Liver (tissue), 9 donors: ENCODE measurements around the gene ADIG. TPM values are rescaled to one million over a fixed set of nuclear protein-coding genes. Genes with fewer than 3 reads are reported as not detected.
A peak's percentile ranks its signal among the peaks of the same experiment; 100 is the strongest.
"Not testable (repeated sequence)": the region's sequence is repeated elsewhere in the genome, so short reads cannot be mapped to it uniquely, and the experiment has no call there.

Experiments used
- DNase-seq: peaks from one replicate; pipeline ENCODE4 v3.0.0-alpha.2; 2017; ENCODE audit warnings: low spot score
- H3K27ac ChIP-seq, 2 donors: one replicate each; pipeline ENCODE4 v1.7.0; 2013; ENCODE audit warnings: inconsistent platforms in 2 of 2, low read length in 2 of 2, control low read depth in 1 of 2, low read depth in 1 of 2, mild to moderate bottlenecking in 1 of 2
- H3K27me3 ChIP-seq, 4 donors: one replicate each; pipeline versions ENCODE4 v1.6.1 to v1.7.0; 2013; ENCODE audit warnings: low read length in 3 of 4, inconsistent platforms in 1 of 4, mild to moderate bottlenecking in 1 of 4, moderate library complexity in 1 of 4; ENCODE audit not compliant: control insufficient read depth in 4 of 4, insufficient read depth in 4 of 4
- H3K36me3 ChIP-seq, 4 donors: one replicate each; pipeline versions ENCODE4 v1.6.1 to v1.7.0; 2013; ENCODE audit warnings: low read length in 3 of 4, mild to moderate bottlenecking in 3 of 4, low read depth in 1 of 4, moderate library complexity in 1 of 4; ENCODE audit not compliant: control insufficient read depth in 4 of 4, insufficient read depth in 3 of 4
- H3K4me1 ChIP-seq, 4 donors: one replicate each; pipeline versions ENCODE4 v1.6.1 to v1.7.0; 2013; ENCODE audit warnings: low read length in 3 of 4, mild to moderate bottlenecking in 3 of 4, moderate library complexity in 1 of 4; ENCODE audit not compliant: control insufficient read depth in 4 of 4, insufficient read depth in 4 of 4
- H3K4me3 ChIP-seq, 3 donors: one replicate each; pipeline versions ENCODE4 v1.6.1 to v1.7.0; 2013; ENCODE audit warnings: low read length in 3 of 3, control low read depth in 1 of 3, low read depth in 1 of 3, mild to moderate bottlenecking in 1 of 3
- H3K9ac ChIP-seq, 2 donors: one replicate each; pipeline ENCODE4 v1.7.0; 2013; ENCODE audit warnings: low read length in 2 of 2, mild to moderate bottlenecking in 2 of 2, moderate library complexity in 2 of 2, control low read depth in 1 of 2, low read depth in 1 of 2
- H3K9me3 ChIP-seq, 4 donors: one replicate each; pipeline versions ENCODE4 v1.6.1 to v1.7.0; 2013; ENCODE audit warnings: low read length in 3 of 4; ENCODE audit not compliant: control insufficient read depth in 4 of 4
- EGR1 ChIP-seq, 2 donors: IDR thresholded peaks; 2 replicates each; pipeline ENCODE4 v1.6.1; 2016 to 2018; ENCODE audit warnings: antibody characterized with exemption in 2 of 2, low read depth in 2 of 2
- FOXA1 ChIP-seq: IDR thresholded peaks from 2 replicates; pipeline ENCODE4 v1.6.1; 2016; ENCODE audit warnings: antibody characterized with exemption
- FOXA2 ChIP-seq: IDR thresholded peaks from 2 replicates; pipeline ENCODE4 v1.6.1; 2016; ENCODE audit warnings: antibody characterized with exemption
- GABPA ChIP-seq, 2 donors: IDR thresholded peaks in 1 of 2; conservative IDR thresholded peaks in 1 of 2; 2 replicates each; pipeline ENCODE4 v1.6.1; 2016; ENCODE audit warnings: antibody characterized with exemption in 2 of 2, mild to moderate bottlenecking in 1 of 2, moderate library complexity in 1 of 2
- HNF4A ChIP-seq, 2 donors: conservative IDR thresholded peaks; 2 replicates each; pipeline ENCODE4 v1.6.1; 2016; ENCODE audit warnings: antibody characterized with exemption in 2 of 2, mild to moderate bottlenecking in 2 of 2
- HNF4G ChIP-seq: IDR thresholded peaks from 2 replicates; pipeline ENCODE4 v1.6.1; 2016; ENCODE audit warnings: antibody characterized with exemption
- JUND ChIP-seq, 2 donors: IDR thresholded peaks; 2 replicates each; pipeline ENCODE4 v1.6.1; 2016; ENCODE audit warnings: antibody characterized with exemption in 2 of 2
- NR2F2 ChIP-seq: IDR thresholded peaks from 2 replicates; pipeline ENCODE4 v1.6.1; 2016; ENCODE audit warnings: antibody characterized with exemption
- SP1 ChIP-seq: IDR thresholded peaks from 2 replicates; pipeline ENCODE4 v1.6.1; 2018; ENCODE audit warnings: antibody characterized with exemption, mild to moderate bottlenecking
- YY1 ChIP-seq: IDR thresholded peaks from 2 replicates; pipeline ENCODE4 v1.6.1; 2016; ENCODE audit warnings: antibody characterized with exemption, mild to moderate bottlenecking
- WGBS: extraction: QIAGEN DNeasy Blood & Tissue Kit; methylation state at CpG from one replicate; pipeline ENCODE4 v1.1.7; 2013; 5-methylcytosine and 5-hydroxymethylcytosine counted together
- polyA plus RNA-seq, 2 donors: library from polyadenylated mRNA; stranded (reverse) in 1 of 2; unstranded in 1 of 2; fragments of 200-250 nt in 1 of 2; fragments of >200 nt in 1 of 2; fragmentation: Nextera tagmentation in 1 of 2; extraction: Ambion mirVana in 1 of 2; gene quantifications; one replicate each; pipeline versions ENCODE4 v1.2.1 to v1.2.3, GENCODE V29; 2013 to 2015
- total RNA-seq, 2 donors: library from RNA; depleted of rRNA; stranded (reverse); fragments of >200 nt; gene quantifications; one replicate each; pipeline ENCODE4 v1.2.3, GENCODE V29; 2014
- TF ChIP-seq, protein P1 (sequence below): IDR thresholded peaks from 2 replicates; pipeline ENCODE4 v1.6.1; 2016; ENCODE audit warnings: antibody characterized with exemption
- TF ChIP-seq, protein P2 (sequence below): IDR thresholded peaks from 2 replicates; pipeline ENCODE4 v1.6.1; 2016; ENCODE audit warnings: antibody characterized with exemption
- TF ChIP-seq, protein P3 (sequence below): IDR thresholded peaks from 2 replicates; pipeline ENCODE4 v1.6.1; 2016; ENCODE audit warnings: antibody characterized with exemption, mild to moderate bottlenecking
- donor health status: healthy.
- donor health status: healthy.
- donor health status: healthy.
- donor health status: healthy.
- donor health status: healthy.

Gene ADIG
- total and polyA plus RNA-seq, 4 donors, result not detected

DNA sequence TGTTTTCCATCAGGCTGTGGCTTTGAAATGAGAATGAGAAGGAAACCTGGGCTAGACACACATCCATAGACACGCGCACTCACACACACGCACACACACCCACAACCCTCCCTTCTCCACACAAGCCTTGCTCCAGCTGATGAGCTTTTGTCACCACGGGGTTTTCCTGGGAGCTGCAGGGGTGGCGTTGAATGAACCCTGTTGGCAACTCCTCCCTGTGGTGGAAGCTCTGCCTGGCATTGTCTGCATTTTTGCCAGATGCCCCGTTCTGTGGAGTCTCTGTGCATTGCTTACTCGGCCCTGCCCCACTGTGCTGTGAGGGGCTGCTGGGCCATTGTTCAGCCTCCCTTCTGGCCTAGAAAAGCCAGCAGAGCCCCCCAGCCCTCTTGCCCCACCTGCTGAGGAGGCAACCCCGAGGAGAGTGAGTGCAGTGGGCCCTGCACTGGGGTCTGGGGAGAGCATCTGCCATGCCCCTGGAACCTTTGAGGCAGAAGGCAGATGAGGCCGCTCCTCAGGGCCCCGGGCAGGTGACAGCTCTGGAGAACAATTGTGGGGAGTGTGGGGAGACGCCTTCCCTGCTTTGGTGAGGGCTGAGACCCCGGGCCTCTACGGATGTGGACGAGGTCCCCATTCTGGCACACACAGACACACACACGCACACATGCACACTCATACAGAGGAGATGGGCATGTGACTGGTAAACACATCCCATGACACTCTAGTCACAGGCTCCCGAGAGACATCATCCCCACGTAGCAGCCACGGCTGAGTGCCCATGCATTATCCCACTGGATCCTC, 9.9 kb downstream of the ADIG start:
- Histone ChIP-seq H3K4me1 (peaks cover 0 to 2% (median under 1%) of the 10 kb centered on the region in 4 donors), H3K9me3 (no peaks in the 10 kb centered on the region), H3K27ac (no peak overlapping the region), H3K36me3 (no peaks in the 10 kb centered on the region), H3K4me3 (no peak overlapping the region), H3K9ac (no peak overlapping the region), H3K27me3 (no peaks in the 10 kb centered on the region)
- TF ChIP-seq HNF4G (no peak), FOXA2 (no peak), YY1 (no peak), FOXA1 (no peak), GABPA (IDR thresholded peaks at IDR 0.05 in 1 of 2, conservative IDR thresholded peaks at IDR 0.05 in 1 of 2) (no peak), HNF4A (conservative IDR thresholded peaks at IDR 0.05) (no peak), EGR1 (IDR thresholded peaks at IDR 0.05; ENCODE audit: low read depth in 2 of 2) (no peak), SP1 (no peak), NR2F2 (no peak), JUND (IDR thresholded peaks at IDR 0.05) (no peak)
- TF ChIP-seq, protein P1, sequence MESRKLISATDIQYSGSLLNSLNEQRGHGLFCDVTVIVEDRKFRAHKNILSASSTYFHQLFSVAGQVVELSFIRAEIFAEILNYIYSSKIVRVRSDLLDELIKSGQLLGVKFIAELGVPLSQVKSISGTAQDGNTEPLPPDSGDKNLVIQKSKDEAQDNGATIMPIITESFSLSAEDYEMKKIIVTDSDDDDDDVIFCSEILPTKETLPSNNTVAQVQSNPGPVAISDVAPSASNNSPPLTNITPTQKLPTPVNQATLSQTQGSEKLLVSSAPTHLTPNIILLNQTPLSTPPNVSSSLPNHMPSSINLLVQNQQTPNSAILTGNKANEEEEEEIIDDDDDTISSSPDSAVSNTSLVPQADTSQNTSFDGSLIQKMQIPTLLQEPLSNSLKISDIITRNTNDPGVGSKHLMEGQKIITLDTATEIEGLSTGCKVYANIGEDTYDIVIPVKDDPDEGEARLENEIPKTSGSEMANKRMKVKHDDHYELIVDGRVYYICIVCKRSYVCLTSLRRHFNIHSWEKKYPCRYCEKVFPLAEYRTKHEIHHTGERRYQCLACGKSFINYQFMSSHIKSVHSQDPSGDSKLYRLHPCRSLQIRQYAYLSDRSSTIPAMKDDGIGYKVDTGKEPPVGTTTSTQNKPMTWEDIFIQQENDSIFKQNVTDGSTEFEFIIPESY, result no peak
- TF ChIP-seq, protein P2, sequence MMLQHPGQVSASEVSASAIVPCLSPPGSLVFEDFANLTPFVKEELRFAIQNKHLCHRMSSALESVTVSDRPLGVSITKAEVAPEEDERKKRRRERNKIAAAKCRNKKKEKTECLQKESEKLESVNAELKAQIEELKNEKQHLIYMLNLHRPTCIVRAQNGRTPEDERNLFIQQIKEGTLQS, result no peak
- TF ChIP-seq, protein P3, sequence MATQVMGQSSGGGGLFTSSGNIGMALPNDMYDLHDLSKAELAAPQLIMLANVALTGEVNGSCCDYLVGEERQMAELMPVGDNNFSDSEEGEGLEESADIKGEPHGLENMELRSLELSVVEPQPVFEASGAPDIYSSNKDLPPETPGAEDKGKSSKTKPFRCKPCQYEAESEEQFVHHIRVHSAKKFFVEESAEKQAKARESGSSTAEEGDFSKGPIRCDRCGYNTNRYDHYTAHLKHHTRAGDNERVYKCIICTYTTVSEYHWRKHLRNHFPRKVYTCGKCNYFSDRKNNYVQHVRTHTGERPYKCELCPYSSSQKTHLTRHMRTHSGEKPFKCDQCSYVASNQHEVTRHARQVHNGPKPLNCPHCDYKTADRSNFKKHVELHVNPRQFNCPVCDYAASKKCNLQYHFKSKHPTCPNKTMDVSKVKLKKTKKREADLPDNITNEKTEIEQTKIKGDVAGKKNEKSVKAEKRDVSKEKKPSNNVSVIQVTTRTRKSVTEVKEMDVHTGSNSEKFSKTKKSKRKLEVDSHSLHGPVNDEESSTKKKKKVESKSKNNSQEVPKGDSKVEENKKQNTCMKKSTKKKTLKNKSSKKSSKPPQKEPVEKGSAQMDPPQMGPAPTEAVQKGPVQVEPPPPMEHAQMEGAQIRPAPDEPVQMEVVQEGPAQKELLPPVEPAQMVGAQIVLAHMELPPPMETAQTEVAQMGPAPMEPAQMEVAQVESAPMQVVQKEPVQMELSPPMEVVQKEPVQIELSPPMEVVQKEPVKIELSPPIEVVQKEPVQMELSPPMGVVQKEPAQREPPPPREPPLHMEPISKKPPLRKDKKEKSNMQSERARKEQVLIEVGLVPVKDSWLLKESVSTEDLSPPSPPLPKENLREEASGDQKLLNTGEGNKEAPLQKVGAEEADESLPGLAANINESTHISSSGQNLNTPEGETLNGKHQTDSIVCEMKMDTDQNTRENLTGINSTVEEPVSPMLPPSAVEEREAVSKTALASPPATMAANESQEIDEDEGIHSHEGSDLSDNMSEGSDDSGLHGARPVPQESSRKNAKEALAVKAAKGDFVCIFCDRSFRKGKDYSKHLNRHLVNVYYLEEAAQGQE, result no peak
- 88% methylated on average over 18 of the region's 18 CpGs for WGBS
- no peak for DNase-seq

DNA sequence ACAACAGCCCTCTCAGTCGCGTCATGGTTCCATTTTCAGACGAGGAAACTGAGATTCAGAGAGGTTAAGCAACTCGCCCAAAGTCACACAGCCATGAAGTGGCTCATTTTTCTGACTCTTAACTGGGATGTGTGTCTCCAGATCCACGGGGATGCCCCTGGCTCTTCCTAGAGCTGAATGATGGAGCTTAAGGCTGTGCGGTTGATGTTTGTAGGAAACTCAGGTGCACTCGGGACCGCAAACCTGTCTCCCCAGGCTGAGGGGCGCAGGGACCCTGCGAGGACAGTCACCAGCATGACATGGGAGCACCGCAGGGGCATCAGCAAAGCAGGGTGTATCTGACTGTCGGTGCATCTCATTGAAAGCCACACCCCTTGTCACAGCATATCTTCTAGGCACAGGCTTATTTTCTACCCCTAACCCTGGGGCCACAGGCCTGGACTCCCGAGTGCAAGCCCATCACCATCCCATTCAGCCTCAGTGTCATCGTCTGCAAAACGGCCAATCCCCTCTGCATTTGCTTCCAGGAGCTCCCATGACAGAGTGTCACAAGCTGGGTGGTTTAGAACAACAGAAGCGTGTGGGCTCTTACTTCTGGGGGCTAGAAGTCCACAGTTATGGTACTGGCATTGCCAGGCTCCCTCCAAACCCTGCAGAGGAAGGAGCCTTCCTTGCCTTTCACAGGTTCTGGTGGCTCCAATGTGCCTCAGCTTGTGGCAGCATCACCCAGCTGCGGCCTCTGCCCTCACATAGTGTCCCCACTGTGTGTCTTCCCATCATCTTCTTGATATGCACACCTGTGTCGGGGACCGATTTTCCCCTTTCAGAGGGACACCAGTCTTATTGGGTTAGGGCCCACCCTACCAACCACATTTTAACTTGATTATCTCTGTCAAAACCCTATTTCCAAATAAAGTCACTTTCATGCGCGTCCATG, 10.7 kb downstream of the ADIG start:
- WGBS, result 90% methylated on average over 21 of the region's 21 CpGs

DNA sequence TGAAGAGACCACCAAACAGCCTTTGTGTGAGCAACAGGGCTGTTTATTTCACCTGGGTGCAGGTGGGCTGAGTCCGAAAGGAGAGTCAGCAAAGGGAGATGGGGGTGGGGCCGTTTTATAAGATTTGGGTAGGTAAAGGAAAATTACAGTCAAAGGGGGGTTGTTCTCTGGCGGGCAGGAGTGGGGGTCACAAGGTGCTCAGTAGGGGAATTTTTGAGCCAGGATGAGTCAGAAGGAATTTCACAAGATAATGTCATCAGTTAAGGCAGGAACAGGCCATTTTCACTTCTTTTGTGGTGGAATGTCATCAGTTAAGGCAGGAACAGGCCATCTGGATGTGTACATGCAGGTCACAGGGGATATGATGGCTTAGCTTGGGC, 11.4 kb downstream of the ADIG start:
- not testable (repeated sequence) for H3K36me3 ChIP-seq, H3K4me1 ChIP-seq, H3K9ac ChIP-seq, H3K27ac ChIP-seq, H3K4me3 ChIP-seq, H3K9me3 ChIP-seq, DNase-seq, H3K27me3 ChIP-seq
- 84% methylated on average over 3 of the region's 3 CpGs for WGBS

More for the DNA sequence above, 10.7 kb downstream of the ADIG start:
- Histone ChIP-seq H3K4me1 (no peaks in the 10 kb centered on the region), H3K27me3 (no peaks in the 10 kb centered on the region), H3K9ac (no peak overlapping the region), H3K27ac (no peak overlapping the region), H3K9me3 (no peaks in the 10 kb centered on the region), H3K4me3 (no peak overlapping the region), H3K36me3 (no peaks in the 10 kb centered on the region)
- DNase-seq, result peak; percentile 66
- no peak for TF ChIP-seq FOXA1

GRCh38 chr20:38594281-38594680, 13.3 kb downstream of the ADIG start:
- not testable (repeated sequence) for H3K9ac ChIP-seq, H3K4me3 ChIP-seq, DNase-seq, H3K27ac ChIP-seq, H3K36me3 ChIP-seq, H3K4me1 ChIP-seq, H3K9me3 ChIP-seq, H3K27me3 ChIP-seq
- 86% methylated on average over 12 of the region's 12 CpGs for WGBS
